ENCODE data around the gene CCL19. TPM values are rescaled to one million over a fixed set of nuclear protein-coding genes. Genes with fewer than 3 reads are reported as not detected.

The CCL19 gene
- total and polyA plus RNA-seq, 8 donors = 0.28 to 36.3 (median 0.75) TPM; not detected in 2

DNA sequence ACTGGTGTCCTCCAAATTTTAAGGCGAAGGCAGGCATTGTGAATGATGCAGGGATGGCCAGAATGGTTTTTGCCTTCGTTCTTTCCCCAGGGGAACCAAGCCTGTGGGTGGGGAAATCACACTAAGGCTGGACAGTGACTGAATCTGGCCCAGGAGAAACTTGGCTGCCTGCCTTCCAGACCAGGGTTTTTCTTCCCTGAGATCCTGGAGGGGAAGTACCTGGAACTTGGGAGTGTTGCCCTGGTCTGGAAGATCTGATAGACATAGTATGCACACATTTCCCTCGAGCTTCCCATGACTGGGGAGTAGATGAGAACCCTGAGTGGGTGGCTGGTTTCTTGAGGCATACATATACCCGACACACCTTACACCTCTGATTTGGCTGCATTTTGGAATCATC is 39.8 kb downstream of the CCL19 start:
- peak overlapping the region in 1 of 2 donors; percentile 33 for H3K4me3 ChIP-seq
- no peak for ATAC-seq

GRCh38 chr9:34650816-34651215 is 40.3 kb downstream of the CCL19 start:
- Histone ChIP-seq H3K4me3 (no peak overlapping the region), H3K4me1 (peaks cover 30 to 60% of the 10 kb centered on the region in 2 donors), H3K9me3 (no peaks in the 10 kb centered on the region), H3K27ac (peak overlapping the region in 1 of 2 donors; percentile 64), H3K36me3 (peaks cover 0 to 22% of the 10 kb centered on the region in 2 donors), H3K27me3 (no peaks in the 10 kb centered on the region)
- DNase-seq (no peak), ATAC-seq (no peak)
- TF ChIP-seq, protein P1, sequence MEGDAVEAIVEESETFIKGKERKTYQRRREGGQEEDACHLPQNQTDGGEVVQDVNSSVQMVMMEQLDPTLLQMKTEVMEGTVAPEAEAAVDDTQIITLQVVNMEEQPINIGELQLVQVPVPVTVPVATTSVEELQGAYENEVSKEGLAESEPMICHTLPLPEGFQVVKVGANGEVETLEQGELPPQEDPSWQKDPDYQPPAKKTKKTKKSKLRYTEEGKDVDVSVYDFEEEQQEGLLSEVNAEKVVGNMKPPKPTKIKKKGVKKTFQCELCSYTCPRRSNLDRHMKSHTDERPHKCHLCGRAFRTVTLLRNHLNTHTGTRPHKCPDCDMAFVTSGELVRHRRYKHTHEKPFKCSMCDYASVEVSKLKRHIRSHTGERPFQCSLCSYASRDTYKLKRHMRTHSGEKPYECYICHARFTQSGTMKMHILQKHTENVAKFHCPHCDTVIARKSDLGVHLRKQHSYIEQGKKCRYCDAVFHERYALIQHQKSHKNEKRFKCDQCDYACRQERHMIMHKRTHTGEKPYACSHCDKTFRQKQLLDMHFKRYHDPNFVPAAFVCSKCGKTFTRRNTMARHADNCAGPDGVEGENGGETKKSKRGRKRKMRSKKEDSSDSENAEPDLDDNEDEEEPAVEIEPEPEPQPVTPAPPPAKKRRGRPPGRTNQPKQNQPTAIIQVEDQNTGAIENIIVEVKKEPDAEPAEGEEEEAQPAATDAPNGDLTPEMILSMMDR (IDR thresholded peaks at IDR 0.05) = no peak
- intact Hi-C loops (cut with DNase I) = no loop called here

More for the DNA sequence above, 39.8 kb downstream of the CCL19 start:
- intact Hi-C loops (cut with DNase I) = no loop called here
- Histone ChIP-seq H3K36me3 (peaks cover 0 to 22% of the 10 kb centered on the region in 2 donors), H3K27ac (peak overlapping the region; percentile 61 to 64), H3K4me1 (peaks cover 30 to 55% of the 10 kb centered on the region in 2 donors), H3K9me3 (no peaks in the 10 kb centered on the region), H3K27me3 (no peaks in the 10 kb centered on the region)
- no peak for DNase-seq
- TF ChIP-seq, protein P1 (IDR thresholded peaks at IDR 0.05) = no peak

GRCh38 chr9:34648673-34649072 is 42.4 kb downstream of the CCL19 start:
- Histone ChIP-seq H3K27ac (no peak overlapping the region), H3K4me1 (peaks cover 23 to 49% of the 10 kb centered on the region in 2 donors), H3K9me3 (no peaks in the 10 kb centered on the region), H3K36me3 (peaks cover 0 to 22% of the 10 kb centered on the region in 2 donors), H3K27me3 (no peaks in the 10 kb centered on the region), H3K4me3 (no peak overlapping the region)
- no peak for ATAC-seq
- no peak for DNase-seq
- TF ChIP-seq, protein P1 (IDR thresholded peaks at IDR 0.05) = no peak
- intact Hi-C loops (cut with DNase I) = no loop called here

DNA sequence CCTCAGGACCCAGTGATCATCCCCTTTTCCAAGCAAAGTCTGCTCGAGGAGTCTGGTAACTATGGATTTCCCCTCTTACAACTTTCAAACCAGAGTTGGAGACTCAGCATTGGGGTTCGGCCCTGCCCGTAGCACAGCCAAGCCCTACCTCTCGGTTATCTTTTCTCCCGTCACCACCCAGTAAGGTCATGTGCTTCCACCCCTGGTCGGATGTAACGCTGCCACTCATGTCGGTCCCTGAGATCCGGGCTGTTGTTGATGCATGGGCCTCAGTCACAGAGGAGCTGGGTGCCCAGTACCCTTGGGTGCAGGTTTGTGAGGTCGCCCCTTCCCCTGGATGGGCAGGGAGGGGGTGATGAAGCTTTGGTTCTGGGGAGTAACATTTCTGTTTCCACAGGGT is 43.4 kb downstream of the CCL19 start:
- ATAC-seq = no peak
- intact Hi-C loops (cut with DNase I) = no loop called here

DNA sequence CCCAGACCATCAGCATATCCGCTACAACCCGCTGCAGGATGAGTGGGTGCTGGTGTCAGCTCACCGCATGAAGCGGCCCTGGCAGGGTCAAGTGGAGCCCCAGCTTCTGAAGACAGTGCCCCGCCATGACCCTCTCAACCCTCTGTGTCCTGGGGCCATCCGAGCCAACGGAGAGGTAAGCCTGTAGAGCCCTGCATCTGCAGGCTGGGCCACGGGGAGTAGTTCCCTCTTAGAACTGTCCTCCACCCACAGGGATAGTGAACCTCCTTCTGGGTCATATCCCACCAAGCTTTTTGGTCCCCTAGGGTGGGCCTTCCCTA is 44.0 kb downstream of the CCL19 start:
- TF ChIP-seq, protein P1 (IDR thresholded peaks at IDR 0.05) = no peak
- peak; percentile 5 for ATAC-seq
- peak overlapping the region; percentile 87 for H3K27ac ChIP-seq
- no peaks in the 10 kb centered on the region for H3K27me3 ChIP-seq
- H3K36me3 ChIP-seq = peaks cover 0 to 22% of the 10 kb centered on the region in 2 donors
- H3K9me3 ChIP-seq = no peaks in the 10 kb centered on the region
- intact Hi-C loops (cut with DNase I) = no loop called here
- DNase-seq = no peak
- peak overlapping the region; percentile 78 to 81 for H3K4me3 ChIP-seq
- H3K4me1 ChIP-seq = peaks cover 10 to 35% of the 10 kb centered on the region in 2 donors

More for the DNA sequence above, 43.4 kb downstream of the CCL19 start:
- Histone ChIP-seq H3K27ac (peak overlapping the region in 1 of 2 donors; percentile 87), H3K36me3 (peaks cover 0 to 22% of the 10 kb centered on the region in 2 donors), H3K4me3 (peak overlapping the region; percentile 78 to 81), H3K27me3 (no peaks in the 10 kb centered on the region), H3K4me1 (peaks cover 16 to 41% of the 10 kb centered on the region in 2 donors), H3K9me3 (no peaks in the 10 kb centered on the region)
- DNase-seq = no peak
- TF ChIP-seq, protein P1 (IDR thresholded peaks at IDR 0.05) = no peak
